AG04449 (cell line): ENCODE results near the gene PPP2R5A.

Experiments used
- CTCF ChIA-PET: fragments of 350-600 bp; formaldehyde crosslinking; extraction: SDS; loops from one replicate; lab custom pipeline; 2021; ENCODE audit warnings: antibody characterized with exemption; lab: Yijun Ruan, JAX
- POLR2A ChIA-PET: fragments of 400-600, 350-600 bp; formaldehyde crosslinking; extraction: SDS; loops from one replicate; lab custom pipeline; 2020; ENCODE audit warnings: antibody characterized with exemption, inconsistent platforms; lab: Yijun Ruan, JAX
- DNase-seq: peaks from one replicate; pipeline ENCODE4 v3.0.0-alpha.2; 2010; ENCODE audit warnings: low read depth, low spot score
- H3K4me3 ChIP-seq: 2 replicates; pipeline ENCODE4 v1.5.1; 2011; ENCODE audit warnings: low read depth, mild to moderate bottlenecking, control low read depth, low read length
- TF ChIP-seq, protein P1 (sequence below): IDR thresholded peaks from one replicate; pipeline ENCODE4 v1.5.1; 2011; ENCODE audit warnings: mild to moderate bottlenecking, moderate library complexity, low read length, control low read depth, inconsistent platforms; ENCODE audit not compliant: insufficient read depth; ENCODE audit errors: missing control alignments

The PPP2R5A gene

GRCh38 chr1:212289262-212290077 lies 4.3 kb downstream of the PPP2R5A start:
- TF ChIP-seq, protein P1, sequence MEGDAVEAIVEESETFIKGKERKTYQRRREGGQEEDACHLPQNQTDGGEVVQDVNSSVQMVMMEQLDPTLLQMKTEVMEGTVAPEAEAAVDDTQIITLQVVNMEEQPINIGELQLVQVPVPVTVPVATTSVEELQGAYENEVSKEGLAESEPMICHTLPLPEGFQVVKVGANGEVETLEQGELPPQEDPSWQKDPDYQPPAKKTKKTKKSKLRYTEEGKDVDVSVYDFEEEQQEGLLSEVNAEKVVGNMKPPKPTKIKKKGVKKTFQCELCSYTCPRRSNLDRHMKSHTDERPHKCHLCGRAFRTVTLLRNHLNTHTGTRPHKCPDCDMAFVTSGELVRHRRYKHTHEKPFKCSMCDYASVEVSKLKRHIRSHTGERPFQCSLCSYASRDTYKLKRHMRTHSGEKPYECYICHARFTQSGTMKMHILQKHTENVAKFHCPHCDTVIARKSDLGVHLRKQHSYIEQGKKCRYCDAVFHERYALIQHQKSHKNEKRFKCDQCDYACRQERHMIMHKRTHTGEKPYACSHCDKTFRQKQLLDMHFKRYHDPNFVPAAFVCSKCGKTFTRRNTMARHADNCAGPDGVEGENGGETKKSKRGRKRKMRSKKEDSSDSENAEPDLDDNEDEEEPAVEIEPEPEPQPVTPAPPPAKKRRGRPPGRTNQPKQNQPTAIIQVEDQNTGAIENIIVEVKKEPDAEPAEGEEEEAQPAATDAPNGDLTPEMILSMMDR, result no peak
- CTCF ChIA-PET, result interaction anchor here (1.0 to 7.3 kb wide), 4 partner anchors 15 to 225 kb away, joined by 3 to 179 read pairs (median 44); no protein-coding TSS in a partner anchor
- no peak overlapping the region for H3K4me3 ChIP-seq
- POLR2A ChIA-PET, result no interaction called here
- no peak for DNase-seq

GRCh38 chr1:212290608-212291007 lies 5.4 kb downstream of the PPP2R5A start:
- H3K4me3 ChIP-seq, result no peak overlapping the region
- TF ChIP-seq, protein P1, result no peak
- no peak for DNase-seq
- POLR2A ChIA-PET, result no interaction called here
- CTCF ChIA-PET, result interaction anchor here (0.9 to 7.3 kb wide), 15 partner anchors 9 to 255 kb away, joined by 3 to 179 read pairs (median 6); partner anchors contain the start of genes DTL and INTS7

GRCh38 chr1:212291505-212292134 lies 6.4 kb downstream of the PPP2R5A start:
- H3K4me3 ChIP-seq, result no peak overlapping the region
- POLR2A ChIA-PET, result no interaction called here
- CTCF ChIA-PET, result interaction anchor here (0.8 to 7.3 kb wide), 24 partner anchors 8 to 256 kb away, joined by 3 to 179 read pairs (median 6); partner anchors contain the start of genes DTL and INTS7
- TF ChIP-seq, protein P1, result peak; percentile 57
- no peak for DNase-seq

GRCh38 chr1:212292250-212293105 lies 7.3 kb downstream of the PPP2R5A start:
- H3K4me3 ChIP-seq, result no peak overlapping the region
- no peak for DNase-seq
- ChIA-PET POLR2A (no interaction called here), CTCF (interaction anchor here (1.0 to 7.3 kb wide), 17 partner anchors 7 to 258 kb away, joined by 3 to 179 read pairs (median 7); partner anchors contain the start of genes DTL and INTS7)
- TF ChIP-seq, protein P1, result no peak

GRCh38 chr1:212293579-212293978 lies 8.4 kb downstream of the PPP2R5A start:
- ChIA-PET CTCF (interaction anchor here (1.0 to 7.3 kb wide), 7 partner anchors 21 to 613 kb away, joined by 3 to 179 read pairs (median 8); no protein-coding TSS in a partner anchor), POLR2A (no interaction called here)
- TF ChIP-seq, protein P1, result no peak
- no peak overlapping the region for H3K4me3 ChIP-seq
- DNase-seq, result no peak
